ENCODE results near the gene RTL3.

RTL3 gene

GRCh38 chrX:78614264-78614663, 44.9 kb downstream of the RTL3 start:
- Histone ChIP-seq H3K36me3 (ENCODE audit: control insufficient read depth, low read depth, low read length) (no peaks in the 10 kb centered on the region), H3K9ac (ENCODE audit: low read length) (no peak overlapping the region), H3K27me3 (ENCODE audit: control insufficient read depth, insufficient read depth, low read length) (no peaks in the 10 kb centered on the region), H3K27ac (ENCODE audit: low read length) (no peak overlapping the region), H3K4me1 (ENCODE audit: control insufficient read depth, low read depth, low read length) (no peaks in the 10 kb centered on the region), H3K4me3 (ENCODE audit: low read length) (no peak overlapping the region), H3K9me3 (ENCODE audit: control insufficient read depth, low read depth, low read length) (peaks cover 22% of the 10 kb centered on the region)
